Measurements from ENCODE around the gene RASSF7. TPM values are rescaled to one million over a fixed set of nuclear protein-coding genes. Genes with fewer than 3 reads are reported as not detected.

The RASSF7 gene
- polyA plus RNA-seq, 1 of the 3 experiments (the other 2 are of a cell fraction): 19.8 TPM

- TF ChIP-seq MXI1 (IDR thresholded peaks at IDR 0.05; ENCODE audit: low read depth, low read length) (no peak), EP300 (IDR thresholded peaks at IDR 0.05; ENCODE audit: borderline replicate concordance in 1 of 2, low read depth in 1 of 2, low read length in 1 of 2) (no peak), FOSL2 (IDR thresholded peaks at IDR 0.05; ENCODE audit: borderline replicate concordance, low read depth) (no peak), JUND (IDR thresholded peaks at IDR 0.05) (no peak), CTCF (IDR thresholded peaks at IDR 0.05) (no peak), RXRA (IDR thresholded peaks at IDR 0.05; ENCODE audit: borderline replicate concordance, low read depth) (no peak), NFIC (IDR thresholded peaks at IDR 0.05; ENCODE audit: borderline replicate concordance) (no peak), MEF2A (IDR thresholded peaks at IDR 0.05; ENCODE audit: borderline replicate concordance, low read depth) (no peak), CHD2 (IDR thresholded peaks at IDR 0.05; ENCODE audit: low read length, partially characterized antibody) (no peak), FOXM1 (IDR thresholded peaks at IDR 0.05; ENCODE audit: low read depth) (no peak), NRF1 (IDR thresholded peaks at IDR 0.05; ENCODE audit: low read depth, low read length) (no peak), TEAD4 (IDR thresholded peaks at IDR 0.05; ENCODE audit: borderline replicate concordance, insufficient read depth) (no peak)
- no peak for DNase-seq
- peaks cover 6% of the 10 kb centered on the region for H3F3A ChIP-seq (replicated peaks; ENCODE audit: insufficient read depth)
- H3K27me3 ChIP-seq (ENCODE audit: insufficient read depth): no peaks in the 10 kb centered on the region
- H3K4me3 ChIP-seq (ENCODE audit: low read depth in 2 of 2, low read length in 1 of 2): no peak overlapping the region
- no peaks in the 10 kb centered on the region for H3K9me3 ChIP-seq
- peaks cover 7% of the 10 kb centered on the region; the same call in 1 of the 2 replicates for H3K79me2 ChIP-seq (ENCODE audit: insufficient read depth)
- peaks cover 30% of the 10 kb centered on the region for H4K20me1 ChIP-seq (ENCODE audit: insufficient read depth)
- peaks cover 4 to 18% of the 10 kb centered on the region in 2 experiments; a peak in 1 of 4 replicates for H3K4me1 ChIP-seq (ENCODE audit: control insufficient read depth in 1 of 2, insufficient read depth in 2 of 2, low read depth in 1 of 2, low read length in 1 of 2)
- CTCF ChIA-PET: no interaction called here
- POLR2A ChIA-PET: interaction anchor here (1.2 kb wide), 1 partner anchor 24 kb away, joined by 3 read pairs; no protein-coding TSS in a partner anchor
- 81% methylated on average over 6 of the region's 28 CpGs for WGBS (ENCODE audit: low lambda C conversion rate)
- H3K36me3 ChIP-seq (replicated peaks in 1 of 2; ENCODE audit: control insufficient read depth in 1 of 2, insufficient read depth in 2 of 2, low read length in 1 of 2): peaks cover 37 to 87% of the 10 kb centered on the region in 2 experiments
- H2AFZ ChIP-seq (ENCODE audit: low read depth): no peak overlapping the region
- no peak overlapping the region for H3K9ac ChIP-seq
- no peaks in the 10 kb centered on the region for H3K9me2 ChIP-seq
- H3K27ac ChIP-seq (ENCODE audit: low read depth in 2 of 2, low read length in 1 of 2): no peak overlapping the region
- H3K4me2 ChIP-seq: no peak overlapping the region
These were observed 48.6 kb downstream of the RASSF7 start for GRCh38 chr11:609341-609811.

- Histone ChIP-seq H2AFZ (ENCODE audit: low read depth) (no peak overlapping the region), H3K9me2 (no peaks in the 10 kb centered on the region), H3K27ac (ENCODE audit: low read depth in 2 of 2, low read length in 1 of 2) (no peak overlapping the region), H3K9ac (no peak overlapping the region), H3K4me3 (ENCODE audit: low read depth in 2 of 2, low read length in 1 of 2) (no peak overlapping the region), H3K79me2 (ENCODE audit: insufficient read depth) (peaks cover 7% of the 10 kb centered on the region; the same call in 1 of the 2 replicates), H3K9me3 (no peaks in the 10 kb centered on the region), H3K4me1 (ENCODE audit: control insufficient read depth in 1 of 2, insufficient read depth in 2 of 2, low read depth in 1 of 2, low read length in 1 of 2) (peaks cover 4 to 27% of the 10 kb centered on the region in 2 experiments; a peak in 1 of 4 replicates), H3F3A (replicated peaks; ENCODE audit: insufficient read depth) (peaks cover 6% of the 10 kb centered on the region), H4K20me1 (ENCODE audit: insufficient read depth) (peaks cover 36% of the 10 kb centered on the region), H3K27me3 (ENCODE audit: insufficient read depth) (no peaks in the 10 kb centered on the region), H3K36me3 (replicated peaks in 1 of 2; ENCODE audit: control insufficient read depth in 1 of 2, insufficient read depth in 2 of 2, low read length in 1 of 2) (peaks cover 30 to 79% of the 10 kb centered on the region in 2 experiments), H3K4me2 (no peak overlapping the region)
- CTCF ChIA-PET: no interaction called here
- no peak for TF ChIP-seq RAD21 (IDR thresholded peaks at IDR 0.05; ENCODE audit: low read length)
- WGBS (ENCODE audit: low lambda C conversion rate): 100% methylated on average over 1 of the region's 18 CpGs
- no peak for DNase-seq
- POLR2A ChIA-PET: no interaction called here
These were observed 49.5 kb downstream of the RASSF7 start for GRCh38 chr11:610146-610801.
